Panc1 (cell line): ENCODE data around the gene F13A1. TPM values are rescaled to one million over a fixed set of nuclear protein-coding genes. Genes with fewer than 3 reads are reported as not detected.

Experiments
- ATAC-seq: fragments of 200-7000 bp; cut with Tn5 transposase; 2 replicates; pipeline ENCODE4 v1.9.1; 2020; ENCODE audit warnings: mild to moderate bottlenecking, moderate library complexity
- BruUV-seq: library from RNA; stranded (reverse); fragments of 400-500 nt; replicated peaks from 2 replicates; lab custom pipeline; 2021; lab: Mats Ljungman, UMichigan
- CTCF ChIA-PET: fragments of 300-600 bp; sonication (Branson Sonifier 250); formaldehyde crosslinking; loops from one replicate; lab custom pipeline; 2022; ENCODE audit warnings: antibody characterized with exemption; lab: Charles Lee
- POLR2A ChIA-PET: fragments of 300-600 bp; sonication (Branson Sonifier 250); formaldehyde crosslinking; loops from one replicate; lab custom pipeline; 2022; ENCODE audit warnings: antibody characterized with exemption; lab: Charles Lee
- DNase-seq: peaks from one replicate; pipeline ENCODE4 v3.0.0-alpha.2; 2010; ENCODE audit warnings: low read depth, low spot score
- H3K27ac ChIP-seq: 2 replicates; pipeline ENCODE4 v1.5.1; 2011; ENCODE audit warnings: mild to moderate bottlenecking, low read length, inconsistent platforms
- H3K27me3 ChIP-seq: fragments of 200-500 bp; sonication (Bioruptor generic); 2 replicates; pipeline ENCODE4 v1.6.0; 2014; ENCODE audit warnings: low read length, inconsistent platforms; ENCODE audit not compliant: control insufficient read depth, insufficient read depth
- H3K36me3 ChIP-seq: fragments of 200-500 bp; sonication (Bioruptor generic); 2 replicates; pipeline ENCODE4 v1.5.1; 2014; ENCODE audit warnings: inconsistent platforms, mild to moderate bottlenecking, low read length, moderate library complexity; ENCODE audit not compliant: control insufficient read depth, insufficient read depth
- H3K4me1 ChIP-seq: 2 replicates; pipeline ENCODE4 v1.5.1; 2011; ENCODE audit warnings: inconsistent platforms, mild to moderate bottlenecking, low read length, moderate library complexity; ENCODE audit not compliant: control insufficient read depth, insufficient read depth
- H3K4me3 ChIP-seq, 2 experiments: 2 replicates each; pipeline ENCODE4 v1.5.1; 2011 to 2012; ENCODE audit warnings: low read depth in 2 of 2, low read length in 2 of 2, mild to moderate bottlenecking in 2 of 2, inconsistent platforms in 1 of 2, moderate library complexity in 1 of 2
- H3K9me3 ChIP-seq: fragments of 200-500 bp; sonication (Bioruptor generic); 2 replicates; pipeline ENCODE4 v1.5.1; 2014; ENCODE audit warnings: low read depth, mild to moderate bottlenecking, inconsistent platforms, low read length, moderate library complexity; ENCODE audit not compliant: control insufficient read depth, insufficient read depth
- CTCF ChIP-seq: fragments of 450-650 bp; IDR thresholded peaks from 2 replicates; pipeline ENCODE4 v1.5.1; 2017; ENCODE audit warnings: mild to moderate bottlenecking
- POLR2AphosphoS5 ChIP-seq: IDR thresholded peaks from 2 replicates; pipeline ENCODE4 v1.6.1; 2012; ENCODE audit warnings: mild to moderate bottlenecking, low read depth, low read length, moderate library complexity
- SIN3A ChIP-seq: IDR thresholded peaks from 2 replicates; pipeline ENCODE4 v1.6.1; 2012; ENCODE audit warnings: low read depth, mild to moderate bottlenecking, low read length, moderate library complexity, borderline replicate concordance; ENCODE audit not compliant: insufficient read depth
- TCF7L2 ChIP-seq: IDR thresholded peaks from 2 replicates; pipeline ENCODE4 v1.6.1; 2011; ENCODE audit warnings: mild to moderate bottlenecking, low read depth, low read length, inconsistent platforms
- in situ Hi-C: cut with HindIII; loops from 2 replicates; pipeline ENCODE4 v1.10.0; 2016; ENCODE audit warnings: low sequenced_read_pairs, low pct_unique_long_range_greater_than_20kb
- intact Hi-C: fragments of 100-400 bp; cut with micrococcal nuclease; formaldehyde crosslinking; loops from one replicate; pipeline ENCODE4 v1.10.0; 2022; ENCODE audit not compliant: unreplicated experiment
- total RNA-seq: library from RNA; stranded (reverse); gene quantifications from one replicate; pipeline ENCODE4 v1.2.1, GENCODE V29; 2021; ENCODE audit not compliant: unreplicated experiment
- TF ChIP-seq, protein P1 (sequence below), 2 experiments: IDR thresholded peaks; 2 replicates each; pipeline ENCODE4 v1.6.1; 2011 to 2012; ENCODE audit warnings: low read depth in 2 of 2, control low read depth in 1 of 2, low read length in 1 of 2, mild to moderate bottlenecking in 1 of 2, moderate library complexity in 1 of 2; ENCODE audit not compliant: insufficient read depth in 1 of 2

The F13A1 gene
- total RNA-seq, 1 experiment from 2014 or later = 0.26 TPM

DNA sequence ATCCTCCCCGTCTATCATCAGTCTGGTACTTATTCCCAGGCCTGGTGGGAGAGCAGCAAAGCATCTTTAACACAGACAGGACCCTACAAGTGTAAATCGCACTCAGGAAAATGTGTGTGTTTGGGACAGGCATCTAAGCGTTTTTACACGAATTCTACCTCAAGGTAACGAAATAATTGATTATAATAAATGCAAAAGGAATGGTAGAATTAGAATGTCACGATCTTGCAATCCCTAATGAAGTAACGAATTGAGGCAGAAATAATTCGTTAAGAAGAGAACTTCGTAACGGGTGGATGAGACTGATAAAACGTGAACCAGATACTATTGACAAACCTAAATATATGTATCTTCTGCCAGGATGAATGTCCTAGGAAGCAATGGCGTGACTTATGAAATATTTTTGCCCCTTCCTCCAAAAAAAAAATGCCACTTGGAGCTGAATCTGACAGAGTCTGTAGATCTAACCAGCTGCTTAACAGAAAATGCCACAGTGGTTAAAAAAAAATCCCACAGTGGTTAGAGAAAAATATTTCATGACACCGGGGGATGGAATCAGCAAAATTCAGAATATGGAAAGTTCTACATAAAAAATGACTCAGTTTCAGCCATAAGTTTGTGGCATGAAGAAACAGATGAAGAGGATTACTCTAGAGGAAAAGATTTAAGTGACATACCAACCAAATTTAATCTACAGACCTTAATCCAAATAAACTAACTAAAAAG, 68.7 kb downstream of the F13A1 start:
- H3K4me3 ChIP-seq = no peak overlapping the region
- no peaks in the 10 kb centered on the region; the same call in none of the 2 replicates for H3K27me3 ChIP-seq
- CTCF ChIA-PET = no interaction called here
- ATAC-seq = no peak
- H3K36me3 ChIP-seq = no peaks in the 10 kb centered on the region
- DNase-seq = no peak
- H3K9me3 ChIP-seq = no peaks in the 10 kb centered on the region
- intact Hi-C loops (no loop called here), in situ Hi-C loops (no loop called here)
- POLR2A ChIA-PET = no interaction called here
- TF ChIP-seq TCF7L2 (no peak), POLR2AphosphoS5 (no peak), SIN3A (no peak), CTCF (no peak)
- TF ChIP-seq, protein P1, sequence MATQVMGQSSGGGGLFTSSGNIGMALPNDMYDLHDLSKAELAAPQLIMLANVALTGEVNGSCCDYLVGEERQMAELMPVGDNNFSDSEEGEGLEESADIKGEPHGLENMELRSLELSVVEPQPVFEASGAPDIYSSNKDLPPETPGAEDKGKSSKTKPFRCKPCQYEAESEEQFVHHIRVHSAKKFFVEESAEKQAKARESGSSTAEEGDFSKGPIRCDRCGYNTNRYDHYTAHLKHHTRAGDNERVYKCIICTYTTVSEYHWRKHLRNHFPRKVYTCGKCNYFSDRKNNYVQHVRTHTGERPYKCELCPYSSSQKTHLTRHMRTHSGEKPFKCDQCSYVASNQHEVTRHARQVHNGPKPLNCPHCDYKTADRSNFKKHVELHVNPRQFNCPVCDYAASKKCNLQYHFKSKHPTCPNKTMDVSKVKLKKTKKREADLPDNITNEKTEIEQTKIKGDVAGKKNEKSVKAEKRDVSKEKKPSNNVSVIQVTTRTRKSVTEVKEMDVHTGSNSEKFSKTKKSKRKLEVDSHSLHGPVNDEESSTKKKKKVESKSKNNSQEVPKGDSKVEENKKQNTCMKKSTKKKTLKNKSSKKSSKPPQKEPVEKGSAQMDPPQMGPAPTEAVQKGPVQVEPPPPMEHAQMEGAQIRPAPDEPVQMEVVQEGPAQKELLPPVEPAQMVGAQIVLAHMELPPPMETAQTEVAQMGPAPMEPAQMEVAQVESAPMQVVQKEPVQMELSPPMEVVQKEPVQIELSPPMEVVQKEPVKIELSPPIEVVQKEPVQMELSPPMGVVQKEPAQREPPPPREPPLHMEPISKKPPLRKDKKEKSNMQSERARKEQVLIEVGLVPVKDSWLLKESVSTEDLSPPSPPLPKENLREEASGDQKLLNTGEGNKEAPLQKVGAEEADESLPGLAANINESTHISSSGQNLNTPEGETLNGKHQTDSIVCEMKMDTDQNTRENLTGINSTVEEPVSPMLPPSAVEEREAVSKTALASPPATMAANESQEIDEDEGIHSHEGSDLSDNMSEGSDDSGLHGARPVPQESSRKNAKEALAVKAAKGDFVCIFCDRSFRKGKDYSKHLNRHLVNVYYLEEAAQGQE (IDR thresholded peaks at IDR 0.05; ENCODE audit: insufficient read depth in 1 of 2, low read depth in 2 of 2, low read length in 1 of 2) = no peak
- BruUV-seq = no TSS peak
- no peak overlapping the region for H3K27ac ChIP-seq
- no peaks in the 10 kb centered on the region for H3K4me1 ChIP-seq

- intact Hi-C loops = no loop called here
- Histone ChIP-seq H3K27ac (no peak overlapping the region), H3K27me3 (peaks cover 4% of the 10 kb centered on the region), H3K4me3 (no peak overlapping the region), H3K4me1 (no peaks in the 10 kb centered on the region), H3K9me3 (no peaks in the 10 kb centered on the region), H3K36me3 (no peaks in the 10 kb centered on the region)
- in situ Hi-C loops = no loop called here
- POLR2A ChIA-PET = no interaction called here
- CTCF ChIA-PET = no interaction called here
- TF ChIP-seq CTCF = no peak
- no peak for TF ChIP-seq POLR2AphosphoS5
- no peak for TF ChIP-seq SIN3A
- TF ChIP-seq TCF7L2 = no peak
- TF ChIP-seq, protein P1 (IDR thresholded peaks at IDR 0.05; ENCODE audit: insufficient read depth in 1 of 2, low read depth in 2 of 2, low read length in 1 of 2) = no peak
- ATAC-seq (no peak), DNase-seq (no peak)
- BruUV-seq = no TSS peak
These were observed 71.8 kb downstream of the F13A1 start for GRCh38 chr6:6248651-6249050.
